Mononuclear cell (primary cell): ENCODE data around the gene LRRC40. TPM values are rescaled to one million over a fixed set of nuclear protein-coding genes. Genes with fewer than 3 reads are reported as not detected.
A peak's percentile ranks its signal among the peaks of the same experiment; 100 is the strongest.
"Not testable (repeated sequence)": the region's sequence is repeated elsewhere in the genome, so short reads cannot be mapped to it uniquely, and the experiment has no call there.

Source experiments
- H3K27me3 ChIP-seq: 2 replicates; pipeline ENCODE4 v1.6.0; 2011; ENCODE audit warnings: low read length, control low read depth; ENCODE audit not compliant: insufficient read depth
- H3K4me1 ChIP-seq: 2 replicates; pipeline ENCODE4 v1.5.1; 2011; ENCODE audit warnings: mild to moderate bottlenecking, low read length, control low read depth; ENCODE audit not compliant: insufficient read depth
- H3K4me3 ChIP-seq: 2 replicates; pipeline ENCODE4 v1.5.1; 2011; ENCODE audit warnings: mild to moderate bottlenecking, low read length, moderate library complexity
- H3K9me3 ChIP-seq: 2 replicates; pipeline ENCODE4 v1.5.1; 2011; ENCODE audit warnings: low read depth, mild to moderate bottlenecking, control low read depth, low read length
- total RNA-seq: library from RNA; depleted of rRNA; stranded (reverse); fragments of >200 nt; gene quantifications from one replicate; pipeline ENCODE4 v1.2.3, GENCODE V29; 2012

LRRC40 gene
- total RNA-seq, 1 donor: 25.7 TPM

DNA sequence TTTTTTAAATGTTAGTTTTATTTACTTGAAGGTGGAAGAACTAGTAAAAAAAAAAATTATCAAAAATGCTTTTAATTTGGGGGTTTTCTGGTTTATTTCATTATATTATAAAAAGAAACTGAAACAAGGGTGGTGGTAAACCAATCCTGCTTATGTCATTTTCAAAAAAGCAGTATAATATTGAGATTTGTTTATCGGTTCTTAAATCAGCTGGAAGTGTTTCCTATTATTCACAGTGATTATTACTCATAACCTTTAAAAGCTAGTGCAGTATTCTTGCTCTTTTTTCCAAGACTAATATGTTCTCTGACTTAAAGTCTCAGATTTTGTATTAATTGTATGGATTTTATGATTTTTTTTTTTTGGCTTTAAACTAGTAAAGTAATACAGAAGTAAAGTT lies 5.4 kb upstream of the LRRC40 start:
- H3K4me1 ChIP-seq: peaks cover 30% of the 10 kb centered on the region
- no peaks in the 10 kb centered on the region for H3K27me3 ChIP-seq
- no peaks in the 10 kb centered on the region for H3K9me3 ChIP-seq
- no peak overlapping the region for H3K4me3 ChIP-seq

DNA sequence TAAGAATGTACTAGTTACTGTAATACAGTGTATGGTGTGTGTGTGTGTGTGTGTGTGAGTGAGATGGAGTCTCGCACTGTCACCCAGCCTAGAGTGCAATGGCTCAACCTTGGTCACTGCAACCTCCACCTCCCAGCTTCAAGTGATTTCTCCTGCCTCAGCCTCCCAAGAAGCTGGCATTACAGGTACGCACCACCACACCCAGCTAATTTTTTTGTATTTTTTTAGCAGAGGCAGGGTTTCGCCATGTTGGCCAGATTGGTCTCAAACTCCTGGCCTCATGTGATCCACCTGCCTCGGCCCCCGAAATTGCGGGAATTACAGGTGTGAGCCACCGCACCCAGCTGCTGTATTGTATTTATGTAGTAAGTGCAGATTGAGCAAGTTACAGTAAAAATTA lies 2.9 kb upstream of the LRRC40 start:
- H3K27me3 ChIP-seq: no peaks in the 10 kb centered on the region
- peaks cover 38% of the 10 kb centered on the region for H3K4me1 ChIP-seq
- H3K4me3 ChIP-seq: no peak overlapping the region
- no peaks in the 10 kb centered on the region for H3K9me3 ChIP-seq

DNA sequence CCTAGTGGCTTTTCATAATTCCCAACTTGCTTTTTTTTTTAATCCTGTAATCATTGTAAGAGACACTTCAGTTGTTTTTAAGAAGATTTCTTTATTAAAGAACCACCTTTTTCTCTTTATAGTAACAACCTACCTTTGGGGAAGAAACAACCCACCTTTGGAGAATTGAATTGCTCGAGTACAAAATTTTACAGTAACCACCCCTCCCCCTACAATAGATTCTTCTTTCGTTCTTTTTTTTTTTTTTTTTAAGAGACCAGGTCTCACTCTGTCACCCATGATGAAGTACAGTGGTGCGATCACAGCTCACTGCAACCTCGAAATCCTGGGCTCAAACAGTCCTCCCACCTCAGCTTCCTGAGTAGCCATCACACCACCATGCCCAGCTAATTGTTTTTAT lies 2.1 kb upstream of the LRRC40 start:
- Histone ChIP-seq H3K9me3 (no peaks in the 10 kb centered on the region), H3K4me1 (peaks cover 42% of the 10 kb centered on the region), H3K27me3 (no peaks in the 10 kb centered on the region), H3K4me3 (no peak overlapping the region)

GRCh38 chr1:70206833-70207232 lies 1.5 kb upstream of the LRRC40 start:
- not testable (repeated sequence) for H3K4me3 ChIP-seq, H3K27me3 ChIP-seq, H3K9me3 ChIP-seq
- H3K4me1 ChIP-seq: peaks cover 42% of the 10 kb centered on the region

- Histone ChIP-seq H3K9me3 (no peaks in the 10 kb centered on the region), H3K4me3 (peak overlapping the region; percentile 78), H3K27me3 (no peaks in the 10 kb centered on the region), H3K4me1 (peaks cover 37% of the 10 kb centered on the region)
These were observed 327 bp downstream of the LRRC40 start for GRCh38 chr1:70205071-70205433.

- no peaks in the 10 kb centered on the region for H3K27me3 ChIP-seq
- H3K4me1 ChIP-seq: peaks cover 36% of the 10 kb centered on the region
- H3K9me3 ChIP-seq: no peaks in the 10 kb centered on the region
- peak overlapping the region; percentile 78 for H3K4me3 ChIP-seq
These were observed 779 bp downstream of the LRRC40 start for GRCh38 chr1:70204600-70204999.

- H3K27me3 ChIP-seq: no peaks in the 10 kb centered on the region
- H3K4me3 ChIP-seq: no peak overlapping the region
- H3K4me1 ChIP-seq: peaks cover 34% of the 10 kb centered on the region
- H3K9me3 ChIP-seq: no peaks in the 10 kb centered on the region
These were observed 1.2 kb downstream of the LRRC40 start for GRCh38 chr1:70204139-70204538.

DNA sequence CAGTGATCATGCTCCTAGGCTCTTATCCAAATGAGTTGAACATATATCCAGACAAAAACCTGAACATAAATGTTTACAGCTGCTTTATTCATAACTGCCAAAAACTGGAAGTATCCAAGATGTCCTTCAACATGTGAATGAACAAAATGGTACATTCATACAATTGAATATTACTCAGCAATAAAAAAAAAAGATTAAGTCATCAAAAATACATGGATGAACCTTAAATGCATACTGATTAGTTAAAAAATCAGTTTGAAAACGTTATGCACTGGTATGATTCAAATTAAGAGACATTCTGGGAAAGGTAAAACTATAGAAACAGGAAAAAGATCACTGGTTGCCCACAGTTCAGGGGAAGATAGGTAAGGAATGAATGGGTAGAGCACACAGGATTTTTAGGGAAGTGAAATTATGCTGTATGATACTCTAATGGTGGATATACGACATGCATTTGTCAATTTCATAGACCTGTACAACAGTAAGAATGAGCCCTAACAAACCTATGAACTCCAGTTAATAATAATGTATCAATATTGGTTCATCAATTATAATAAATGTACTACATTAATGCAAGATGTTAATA lies 3.1 kb downstream of the LRRC40 start:
- Histone ChIP-seq H3K27me3 (no peaks in the 10 kb centered on the region), H3K4me3 (no peak overlapping the region), H3K4me1 (peaks cover 23% of the 10 kb centered on the region), H3K9me3 (no peaks in the 10 kb centered on the region)

- H3K4me1 ChIP-seq: peaks cover 11% of the 10 kb centered on the region
- H3K9me3 ChIP-seq: no peaks in the 10 kb centered on the region
- no peak overlapping the region for H3K4me3 ChIP-seq
- H3K27me3 ChIP-seq: no peaks in the 10 kb centered on the region
These were observed 5.3 kb downstream of the LRRC40 start for GRCh38 chr1:70200065-70200464.

GRCh38 chr1:70196333-70196732 lies 9.0 kb downstream of the LRRC40 start:
- H3K9me3 ChIP-seq: no peaks in the 10 kb centered on the region
- H3K4me3 ChIP-seq: no peak overlapping the region
- no peaks in the 10 kb centered on the region for H3K27me3 ChIP-seq
- no peaks in the 10 kb centered on the region for H3K4me1 ChIP-seq

GRCh38 chr1:70195342-70195741 lies 10.0 kb downstream of the LRRC40 start:
- Histone ChIP-seq H3K9me3 (no peaks in the 10 kb centered on the region), H3K4me1 (no peaks in the 10 kb centered on the region), H3K4me3 (no peak overlapping the region), H3K27me3 (no peaks in the 10 kb centered on the region)

DNA sequence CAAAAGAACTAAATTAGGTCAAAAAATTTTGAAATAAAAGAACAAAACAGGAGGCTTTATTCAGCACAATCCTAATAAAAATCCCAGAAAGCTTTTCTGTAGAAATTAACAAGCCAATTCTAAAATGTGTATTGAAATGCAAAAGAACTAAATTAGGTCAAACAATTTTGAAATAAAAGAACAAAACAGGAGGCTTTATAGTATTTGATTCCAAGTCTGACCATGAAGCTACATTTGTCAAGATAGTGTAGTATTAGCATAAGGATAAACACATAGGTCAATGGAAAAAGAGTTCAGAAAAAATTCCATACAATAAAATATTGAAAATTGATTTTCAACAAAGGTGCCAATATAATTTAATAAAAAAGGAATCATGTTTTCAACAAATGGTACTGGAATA lies 10.8 kb downstream of the LRRC40 start:
- no peaks in the 10 kb centered on the region for H3K27me3 ChIP-seq
- H3K4me1 ChIP-seq: no peaks in the 10 kb centered on the region
- no peak overlapping the region for H3K4me3 ChIP-seq
- H3K9me3 ChIP-seq: no peaks in the 10 kb centered on the region

GRCh38 chr1:70192446-70192845 lies 12.9 kb downstream of the LRRC40 start:
- not testable (repeated sequence) for H3K27me3 ChIP-seq, H3K9me3 ChIP-seq, H3K4me1 ChIP-seq, H3K4me3 ChIP-seq

DNA sequence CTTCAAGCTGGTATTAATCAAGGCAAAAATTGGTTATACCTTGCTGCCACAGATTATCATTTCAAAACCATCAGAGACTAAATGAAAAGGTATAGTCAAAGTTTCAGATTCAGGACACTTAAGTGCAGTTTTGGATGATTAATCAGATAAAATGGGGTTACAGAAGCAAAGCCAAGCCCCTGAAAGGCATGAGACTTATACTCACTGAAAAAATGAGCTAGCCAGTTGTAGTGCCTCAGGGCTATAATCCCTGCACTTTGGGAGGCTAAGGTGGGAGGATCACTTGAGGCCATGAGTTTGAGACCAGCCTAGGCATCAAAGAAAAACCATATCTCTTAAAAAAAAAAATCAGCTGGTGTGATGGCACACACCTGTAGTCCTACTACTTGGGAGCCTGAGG lies 15.2 kb downstream of the LRRC40 start:
- no peaks in the 10 kb centered on the region for H3K27me3 ChIP-seq
- H3K4me3 ChIP-seq: no peak overlapping the region
- H3K4me1 ChIP-seq: no peaks in the 10 kb centered on the region
- H3K9me3 ChIP-seq: no peaks in the 10 kb centered on the region

DNA sequence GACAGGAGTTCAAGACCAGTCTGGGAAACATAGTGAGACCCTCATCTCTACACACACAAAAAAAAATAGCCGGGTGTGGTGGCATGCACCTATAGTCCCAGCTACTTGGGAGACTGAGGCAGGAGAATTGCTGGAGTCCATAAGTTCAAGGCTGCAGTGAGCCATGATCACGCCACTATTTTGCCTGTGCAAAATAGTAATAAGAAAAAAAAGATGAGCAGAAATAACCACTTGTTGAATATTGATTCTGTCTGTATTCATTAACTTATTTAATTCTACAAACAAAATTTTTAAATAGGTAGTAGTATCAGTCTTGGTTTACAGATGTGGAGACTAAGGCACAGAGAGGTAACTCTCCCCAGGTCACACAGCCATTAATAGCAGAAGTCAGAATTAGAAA lies 16.9 kb downstream of the LRRC40 start:
- no peaks in the 10 kb centered on the region for H3K9me3 ChIP-seq
- no peak overlapping the region for H3K4me3 ChIP-seq
- no peaks in the 10 kb centered on the region for H3K27me3 ChIP-seq
- H3K4me1 ChIP-seq: no peaks in the 10 kb centered on the region

GRCh38 chr1:70185181-70185580 lies 20.2 kb downstream of the LRRC40 start:
- H3K27me3 ChIP-seq, H3K4me3 ChIP-seq, H3K4me1 ChIP-seq, H3K9me3 ChIP-seq: not testable (repeated sequence)

DNA sequence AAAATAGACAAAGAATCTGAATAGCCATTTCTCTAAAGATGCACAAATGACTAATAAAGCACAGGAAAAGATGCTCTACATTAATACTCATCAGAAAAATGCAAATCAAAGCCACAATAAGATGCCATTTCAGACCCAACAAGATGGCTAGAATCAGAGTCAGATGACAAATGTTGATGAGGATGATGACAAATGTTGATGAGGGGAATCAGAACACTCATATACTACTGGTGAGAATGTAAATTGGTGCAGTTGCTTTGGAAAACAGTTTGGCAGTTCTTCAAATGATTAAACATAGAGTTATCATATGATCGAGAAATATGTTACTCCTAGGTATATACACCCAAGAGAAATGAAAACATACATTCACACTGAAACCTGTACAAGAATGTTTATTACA lies 33.9 kb downstream of the LRRC40 start:
- Histone ChIP-seq H3K4me3 (no peak overlapping the region), H3K9me3 (no peaks in the 10 kb centered on the region), H3K4me1 (no peaks in the 10 kb centered on the region), H3K27me3 (no peaks in the 10 kb centered on the region)
